GM10847 (cell line): ENCODE results near the gene ALDH1B1.

Source experiments
- POLR2A ChIP-seq: IDR thresholded peaks from 2 replicates; pipeline ENCODE4 v1.6.1; 2011; ENCODE audit not compliant: insufficient read length; ENCODE audit errors: extremely low read depth

Gene ALDH1B1

DNA sequence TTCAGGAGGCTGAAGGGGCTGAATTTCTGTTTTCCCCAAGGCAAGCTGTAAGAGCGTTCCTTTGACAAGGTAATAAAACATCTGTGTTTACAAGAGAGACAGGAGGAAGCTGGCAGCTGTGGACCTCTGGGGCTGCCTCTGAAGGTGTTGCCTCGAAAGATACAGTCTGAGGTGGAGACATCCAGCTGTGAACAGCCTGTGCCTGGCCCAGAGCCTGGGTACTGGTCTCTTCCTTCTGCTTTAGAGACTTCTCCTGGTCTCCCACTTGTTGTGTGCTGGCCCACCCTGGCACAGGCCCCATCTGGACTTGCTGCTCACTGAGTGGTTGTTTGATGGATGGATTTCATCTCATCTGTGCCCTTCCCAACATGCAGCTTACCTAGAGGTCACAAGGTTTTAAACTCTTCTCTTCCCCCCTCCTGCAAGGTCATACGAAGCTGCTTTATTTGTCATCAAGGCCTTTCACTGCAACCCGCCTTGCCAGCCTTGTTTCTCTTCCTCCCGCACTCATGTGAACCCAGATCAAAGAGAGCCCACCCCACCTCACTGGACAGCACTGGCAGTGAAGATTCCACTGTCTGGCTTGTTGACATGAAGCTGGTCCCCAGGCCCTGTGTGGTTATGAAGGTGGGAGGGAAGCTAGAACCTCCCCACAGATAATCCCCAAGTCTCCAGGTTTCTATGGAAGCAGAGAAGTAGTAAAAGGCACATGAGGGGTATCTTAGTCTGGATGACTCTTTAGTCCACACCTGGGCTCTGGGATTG is 35.0 kb upstream of the ALDH1B1 start:
- TF ChIP-seq POLR2A, result no peak

- TF ChIP-seq POLR2A, result no peak
Measured at GRCh38 chr9:38358390-38359296, 33.9 kb upstream of the ALDH1B1 start.

- TF ChIP-seq POLR2A, result no peak
Measured at GRCh38 chr9:38359297-38359653, 33.2 kb upstream of the ALDH1B1 start.

GRCh38 chr9:38359689-38360385 is 32.7 kb upstream of the ALDH1B1 start:
- no peak for TF ChIP-seq POLR2A

DNA sequence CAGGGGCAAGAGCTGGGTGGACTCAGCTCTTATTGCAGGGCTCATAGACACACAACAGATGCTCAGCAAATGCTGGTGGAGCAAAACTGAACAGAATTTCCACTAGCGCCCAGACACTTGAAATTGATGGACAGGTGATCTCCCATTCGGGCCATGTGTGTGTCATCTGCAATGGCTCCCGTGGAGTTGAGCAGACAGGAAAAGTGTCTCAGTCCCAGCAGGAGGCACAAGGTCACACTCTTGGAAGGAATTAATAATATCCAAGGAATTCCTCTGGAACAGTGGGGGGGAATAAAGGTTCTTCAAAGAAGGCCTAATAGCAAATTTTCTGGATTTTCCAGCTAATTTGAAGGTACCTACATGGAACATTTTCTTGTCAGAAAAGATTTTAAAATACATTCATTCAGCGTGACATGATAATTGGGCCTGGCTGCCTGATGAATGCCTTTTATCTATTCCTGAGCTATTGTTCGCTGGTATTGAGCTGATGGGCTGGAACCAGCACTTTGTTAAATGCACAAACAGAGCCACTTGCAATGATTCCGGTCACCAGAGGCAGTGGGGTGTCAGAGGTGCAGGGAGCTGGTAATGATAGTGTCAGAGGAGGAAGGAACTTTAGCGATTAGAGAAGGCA is 31.5 kb upstream of the ALDH1B1 start:
- no peak for TF ChIP-seq POLR2A

DNA sequence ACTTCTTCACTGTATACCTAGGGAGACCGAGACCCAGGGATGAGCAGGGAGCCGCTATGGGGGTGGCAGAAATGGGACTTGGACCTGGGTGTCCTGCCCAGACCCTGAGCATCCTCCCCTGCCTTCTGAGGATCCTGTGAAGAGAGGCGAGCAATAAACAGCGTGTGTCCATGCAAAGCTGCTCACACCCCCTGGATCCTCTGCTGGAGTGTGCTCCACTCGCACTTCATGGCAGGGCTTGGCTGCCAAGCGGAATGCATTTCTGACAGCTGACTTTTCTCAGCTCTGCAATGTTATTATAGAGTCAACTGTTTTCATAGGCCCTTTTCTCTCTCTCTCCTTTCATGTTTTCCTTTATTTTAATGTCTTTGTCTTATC is 31.0 kb upstream of the ALDH1B1 start:
- TF ChIP-seq POLR2A, result no peak

DNA sequence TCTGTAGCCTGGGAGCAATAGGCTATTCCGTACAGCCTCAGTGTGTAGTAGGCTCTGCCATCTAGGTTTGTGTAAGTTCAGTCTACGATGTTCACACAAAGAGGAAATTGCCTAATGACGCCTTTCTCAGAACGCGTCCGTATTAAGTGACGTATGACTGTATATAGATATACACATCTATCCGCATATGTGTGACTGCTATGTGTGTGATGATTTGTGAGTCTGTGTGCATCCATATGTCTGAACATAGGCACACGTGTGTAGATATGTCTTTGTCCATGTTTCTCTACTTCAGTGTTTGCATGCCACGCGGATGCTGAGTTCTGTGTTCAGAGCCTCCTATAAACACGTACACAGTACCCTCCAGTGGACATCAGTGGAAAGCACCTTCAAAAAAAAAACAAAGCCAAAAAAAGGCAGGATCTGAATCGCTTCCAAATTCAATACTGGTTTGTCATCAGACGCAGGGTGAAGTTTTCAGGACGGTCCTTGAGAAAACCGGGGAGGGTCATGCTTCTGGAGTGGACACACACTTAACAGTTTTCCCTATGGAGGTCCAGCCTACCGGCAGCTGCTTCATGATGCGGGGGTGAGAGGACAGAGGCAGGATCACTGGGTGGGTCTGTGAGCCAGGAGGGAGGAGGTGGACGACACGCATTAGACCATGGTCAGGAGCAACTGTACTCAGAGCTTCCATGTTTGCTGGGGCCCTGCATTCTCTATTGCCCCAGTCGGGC is 29.5 kb upstream of the ALDH1B1 start:
- TF ChIP-seq POLR2A, result no peak

GRCh38 chr9:38363589-38363925 is 28.9 kb upstream of the ALDH1B1 start:
- TF ChIP-seq POLR2A, result no peak

- TF ChIP-seq POLR2A, result no peak
Measured at GRCh38 chr9:38367898-38368297, 24.6 kb upstream of the ALDH1B1 start.

GRCh38 chr9:38368731-38369130 is 23.8 kb upstream of the ALDH1B1 start:
- TF ChIP-seq POLR2A, result no peak

GRCh38 chr9:38370176-38370575 is 22.3 kb upstream of the ALDH1B1 start:
- TF ChIP-seq POLR2A, result no peak

- no peak for TF ChIP-seq POLR2A
Measured at GRCh38 chr9:38371495-38371894, 21.0 kb upstream of the ALDH1B1 start.

- no peak for TF ChIP-seq POLR2A
Measured at GRCh38 chr9:38372762-38373619, 19.5 kb upstream of the ALDH1B1 start.

- TF ChIP-seq POLR2A, result no peak
Measured at GRCh38 chr9:38373679-38374078, 18.8 kb upstream of the ALDH1B1 start.
